Subcutaneous abdominal adipose tissue (tissue), 5 donors: ENCODE measurements around the gene IQCK.

ENCODE experiments used
- H3K27ac ChIP-seq: one replicate; pipeline ENCODE4 v1.7.0; 2013; ENCODE audit warnings: low read depth, mild to moderate bottlenecking, inconsistent platforms, low read length, moderate library complexity
- H3K27me3 ChIP-seq, 5 donors: one replicate each; pipeline ENCODE4 v1.7.0; 2013; ENCODE audit warnings: low read length in 5 of 5, inconsistent platforms in 1 of 5; ENCODE audit not compliant: control insufficient read depth in 5 of 5, insufficient read depth in 4 of 5
- H3K36me3 ChIP-seq, 5 donors: one replicate each; pipeline ENCODE4 v1.7.0; 2013; ENCODE audit warnings: low read length in 5 of 5; ENCODE audit not compliant: control insufficient read depth in 5 of 5, insufficient read depth in 5 of 5
- H3K4me1 ChIP-seq, 5 donors: one replicate each; pipeline ENCODE4 v1.7.0; 2013; ENCODE audit warnings: low read length in 5 of 5, mild to moderate bottlenecking in 3 of 5, moderate library complexity in 1 of 5; ENCODE audit not compliant: control insufficient read depth in 5 of 5, insufficient read depth in 5 of 5
- H3K4me3 ChIP-seq, 5 donors: one replicate each; pipeline ENCODE4 v1.7.0; 2013; ENCODE audit warnings: low read length in 5 of 5, low read depth in 1 of 5
- H3K9ac ChIP-seq, 5 donors: one replicate each; pipeline ENCODE4 v1.7.0; 2013; ENCODE audit warnings: low read length in 5 of 5, mild to moderate bottlenecking in 4 of 5, moderate library complexity in 3 of 5
- H3K9me3 ChIP-seq, 5 donors: one replicate each; pipeline ENCODE4 v1.7.0; 2013; ENCODE audit warnings: low read length in 5 of 5; ENCODE audit not compliant: control insufficient read depth in 5 of 5
- donor health status: healthy.
- donor health status: healthy.
- donor health status: healthy.
- donor health status: healthy.
- donor health status: healthy.

The IQCK gene

GRCh38 chr16:19685176-19685575, 32.9 kb upstream of the IQCK start:
- Histone ChIP-seq H3K27me3 (no peaks in the 10 kb centered on the region), H3K27ac (no peak overlapping the region), H3K4me1 (peaks cover 0 to 13% (median 9%) of the 10 kb centered on the region in 5 donors), H3K36me3 (peaks cover 10 to 75% (median 57%) of the 10 kb centered on the region in 5 donors), H3K4me3 (no peak overlapping the region), H3K9ac (no peak overlapping the region), H3K9me3 (peaks cover 0 to 15% (median 3%) of the 10 kb centered on the region in 5 donors)

- Histone ChIP-seq H3K36me3 (peaks cover 10 to 76% (median 59%) of the 10 kb centered on the region in 5 donors), H3K4me1 (peaks cover 0 to 24% (median 16%) of the 10 kb centered on the region in 5 donors), H3K27ac (no peak overlapping the region), H3K4me3 (no peak overlapping the region), H3K9ac (no peak overlapping the region), H3K9me3 (peaks cover 0 to 15% (median 3%) of the 10 kb centered on the region in 5 donors), H3K27me3 (no peaks in the 10 kb centered on the region)
Observed at GRCh38 chr16:19687279-19687678, 30.8 kb upstream of the IQCK start.

DNA sequence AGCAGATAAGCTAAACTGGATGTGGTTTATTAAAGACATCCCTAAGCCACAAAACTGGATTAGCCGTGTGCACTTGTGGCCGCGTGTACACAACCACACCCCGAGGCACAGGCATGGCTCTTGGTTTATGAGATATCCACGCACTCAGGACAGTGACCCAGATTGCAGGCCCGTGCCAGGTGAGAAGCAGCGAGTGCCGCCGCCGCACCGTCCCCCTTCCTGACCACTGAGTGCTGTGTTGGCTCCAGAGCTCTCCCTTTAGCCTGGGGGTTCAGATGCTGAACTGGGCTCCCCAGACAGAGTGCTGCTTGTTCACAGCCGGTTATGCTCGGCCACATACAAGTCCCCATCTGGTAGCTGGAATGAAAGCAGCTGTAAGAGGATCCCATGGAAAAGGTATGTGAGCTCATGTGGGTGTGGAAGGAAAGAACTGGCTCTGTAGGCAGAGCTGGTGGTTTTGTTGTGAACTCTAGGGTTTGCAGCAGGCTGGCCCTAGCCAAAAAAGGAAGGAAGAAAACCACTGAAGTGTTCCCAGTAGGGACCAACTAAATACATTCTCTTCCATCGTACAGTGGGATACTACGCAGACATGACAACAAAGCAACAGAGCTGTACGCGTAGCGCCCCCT, 29.6 kb upstream of the IQCK start:
- Histone ChIP-seq H3K4me3 (no peak overlapping the region), H3K9ac (no peak overlapping the region), H3K27me3 (no peaks in the 10 kb centered on the region), H3K4me1 (peaks cover 0 to 24% (median 16%) of the 10 kb centered on the region in 5 donors), H3K9me3 (peaks cover 0 to 13% (median 3%) of the 10 kb centered on the region in 5 donors), H3K27ac (no peak overlapping the region), H3K36me3 (peaks cover 6 to 68% (median 50%) of the 10 kb centered on the region in 5 donors)

GRCh38 chr16:19689342-19689741, 28.7 kb upstream of the IQCK start:
- Histone ChIP-seq H3K4me1 (peaks cover 0 to 24% (median 16%) of the 10 kb centered on the region in 5 donors), H3K27ac (no peak overlapping the region), H3K36me3 (peaks cover 4 to 61% (median 43%) of the 10 kb centered on the region in 5 donors), H3K9ac (peak overlapping the region in 1 of 5 donors; percentile 40), H3K27me3 (no peaks in the 10 kb centered on the region), H3K4me3 (no peak overlapping the region), H3K9me3 (peaks cover 0 to 9% (median 3%) of the 10 kb centered on the region in 5 donors)

DNA sequence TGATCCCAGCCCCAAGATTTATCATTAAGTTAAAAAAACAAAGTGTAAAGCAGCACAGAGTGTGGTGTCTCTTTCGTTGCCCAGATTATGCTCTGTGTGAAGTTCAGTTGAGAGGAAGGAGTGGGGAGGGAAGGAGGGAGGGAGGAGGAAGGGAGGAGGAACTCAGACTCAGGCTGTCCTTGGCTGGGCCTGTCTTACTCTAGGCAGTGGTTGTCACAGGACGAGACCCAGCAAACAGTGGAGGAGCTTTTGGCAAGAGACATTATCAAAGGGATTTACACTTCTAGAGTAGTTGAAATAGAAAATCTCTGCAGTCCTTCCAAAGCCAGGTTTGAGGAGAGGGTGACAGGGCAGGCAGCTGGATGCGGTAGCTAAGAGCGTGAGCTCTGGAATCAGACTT, 27.9 kb upstream of the IQCK start:
- peak overlapping the region in 1 of 5 donors; percentile 31 for H3K9ac ChIP-seq
- H3K4me3 ChIP-seq = no peak overlapping the region
- no peaks in the 10 kb centered on the region for H3K27me3 ChIP-seq
- no peak overlapping the region for H3K27ac ChIP-seq
- peaks cover 0 to 24% (median 16%) of the 10 kb centered on the region in 5 donors for H3K4me1 ChIP-seq
- peaks cover 0 to 3% (median under 1%) of the 10 kb centered on the region in 5 donors for H3K9me3 ChIP-seq
- H3K36me3 ChIP-seq = peaks cover under 1 to 53% (median 38%) of the 10 kb centered on the region in 5 donors

DNA sequence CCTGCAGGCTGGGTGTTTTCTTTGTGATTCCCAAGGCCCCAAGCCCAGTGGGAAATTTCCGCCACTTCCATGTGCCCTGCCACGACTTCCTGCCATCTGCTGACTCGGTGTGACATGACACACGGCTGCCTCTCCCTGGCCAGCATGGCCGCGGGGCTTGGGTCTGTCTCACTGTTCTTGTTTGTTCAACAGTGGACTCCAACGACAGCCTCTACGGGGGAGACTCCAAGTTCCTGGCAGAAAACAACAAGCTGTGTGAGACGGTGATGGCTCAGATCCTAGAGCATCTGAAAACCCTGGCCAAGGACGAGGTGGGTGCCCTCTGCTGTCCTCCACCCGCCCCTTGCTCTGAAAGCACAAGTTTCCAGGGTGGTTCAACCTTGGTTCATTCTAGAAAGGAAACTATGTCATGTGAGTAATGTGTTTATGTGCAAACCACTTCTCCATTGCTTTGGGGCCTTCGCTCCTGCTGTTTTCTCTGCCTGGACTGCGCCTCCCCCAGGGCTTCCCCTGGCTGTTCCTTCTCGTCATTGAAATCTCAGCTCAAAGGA, 26.8 kb upstream of the IQCK start:
- H3K4me3 ChIP-seq = no peak overlapping the region
- H3K9me3 ChIP-seq = no peaks in the 10 kb centered on the region
- H3K9ac ChIP-seq = peak overlapping the region in 1 of 5 donors; percentile 14
- no peaks in the 10 kb centered on the region for H3K27me3 ChIP-seq
- peak overlapping the region; percentile 26 for H3K27ac ChIP-seq
- peaks cover under 1 to 32% (median 20%) of the 10 kb centered on the region in 5 donors for H3K4me1 ChIP-seq
- H3K36me3 ChIP-seq = peaks cover 0 to 43% (median 28%) of the 10 kb centered on the region in 5 donors

DNA sequence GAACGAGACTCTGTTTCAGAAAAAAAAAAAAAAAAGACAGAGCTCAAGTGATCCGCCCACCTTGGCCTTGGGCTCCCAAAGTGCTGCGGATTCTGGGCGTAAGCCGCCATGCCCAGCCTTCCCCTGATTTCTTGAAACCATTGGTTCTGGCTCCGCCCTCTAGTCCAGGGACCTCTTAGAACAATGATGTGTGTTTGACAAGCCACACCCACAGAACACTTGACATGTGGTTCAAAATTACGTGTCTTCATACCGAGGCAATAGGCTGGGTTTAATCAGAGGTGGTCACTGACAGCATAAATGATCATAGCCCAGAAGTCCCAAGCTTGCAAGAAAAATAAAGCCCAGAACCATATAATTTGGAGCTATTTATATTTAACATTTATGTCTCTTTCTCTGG, 23.1 kb upstream of the IQCK start:
- Histone ChIP-seq H3K4me3 (no peak overlapping the region), H3K9ac (no peak overlapping the region), H3K27ac (no peak overlapping the region), H3K27me3 (no peaks in the 10 kb centered on the region), H3K9me3 (no peaks in the 10 kb centered on the region), H3K4me1 (peaks cover 11 to 60% (median 48%) of the 10 kb centered on the region in 5 donors), H3K36me3 (peaks cover 0 to 31% (median 15%) of the 10 kb centered on the region in 5 donors)

DNA sequence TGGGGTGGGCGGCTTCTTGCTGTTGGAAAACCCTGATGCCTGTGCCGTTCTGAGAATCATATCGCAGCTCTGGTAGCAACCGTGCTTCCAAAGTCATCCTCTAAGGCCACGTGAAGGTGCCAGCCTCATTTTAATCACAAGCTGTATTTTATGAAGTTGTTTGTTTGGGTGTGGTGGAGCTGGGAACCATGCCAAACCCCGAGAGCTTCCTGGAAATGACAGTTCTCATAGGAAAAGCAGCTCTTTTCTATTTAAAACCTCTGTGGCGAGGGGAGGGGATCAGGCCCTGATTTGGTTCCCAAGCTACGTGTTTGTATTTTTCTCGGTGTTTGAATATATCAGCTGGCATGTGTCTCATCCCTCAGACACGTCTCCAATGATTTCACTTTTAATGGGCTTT, 21.7 kb upstream of the IQCK start:
- no peak overlapping the region for H3K4me3 ChIP-seq
- peaks cover 5 to 35% (median 14%) of the 10 kb centered on the region in 5 donors for H3K36me3 ChIP-seq
- no peaks in the 10 kb centered on the region for H3K9me3 ChIP-seq
- peaks cover 11 to 61% (median 45%) of the 10 kb centered on the region in 5 donors for H3K4me1 ChIP-seq
- H3K9ac ChIP-seq = peak overlapping the region in 4 of 5 donors; percentile 0 to 59 (median 19)
- peak overlapping the region; percentile 83 for H3K27ac ChIP-seq
- no peaks in the 10 kb centered on the region for H3K27me3 ChIP-seq

GRCh38 chr16:19696961-19697360, 21.1 kb upstream of the IQCK start:
- Histone ChIP-seq H3K4me3 (no peak overlapping the region), H3K9me3 (no peaks in the 10 kb centered on the region), H3K4me1 (peaks cover 11 to 57% (median 43%) of the 10 kb centered on the region in 5 donors), H3K27ac (peak overlapping the region; percentile 83), H3K36me3 (peaks cover 5 to 35% (median 10%) of the 10 kb centered on the region in 5 donors), H3K9ac (peak overlapping the region in 3 of 5 donors; percentile 12 to 59 (median 25)), H3K27me3 (no peaks in the 10 kb centered on the region)

DNA sequence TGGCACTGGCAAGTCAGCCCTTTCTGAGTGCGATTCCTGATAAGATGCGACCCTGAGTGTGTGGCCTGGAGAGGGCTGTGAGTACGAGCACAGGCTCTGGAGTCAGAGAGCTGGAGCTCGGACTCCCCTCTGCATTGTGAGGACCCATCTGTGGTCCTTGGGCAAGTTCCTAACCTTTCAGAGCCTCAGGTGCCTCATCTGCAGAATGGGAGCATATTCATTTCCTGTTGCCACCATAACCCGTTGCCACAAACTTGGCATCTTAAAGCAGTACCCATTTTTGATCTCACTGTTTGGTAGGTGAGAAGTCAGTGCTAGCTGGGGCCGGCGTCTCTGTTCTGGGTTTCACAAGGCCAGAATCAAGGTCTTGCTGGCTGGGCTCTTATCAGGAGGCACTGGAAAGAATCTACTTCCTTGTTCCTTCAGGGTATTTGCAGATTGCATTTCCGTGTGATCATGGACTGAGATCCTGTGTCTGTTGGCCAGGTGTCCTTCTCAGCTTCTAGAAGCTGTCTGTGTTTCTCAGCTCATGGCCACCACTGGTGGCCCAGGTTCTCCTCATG, 20.2 kb upstream of the IQCK start:
- H3K4me3 ChIP-seq = no peak overlapping the region
- peak overlapping the region; percentile 83 for H3K27ac ChIP-seq
- peak overlapping the region in 1 of 5 donors; percentile 21 for H3K9ac ChIP-seq
- no peaks in the 10 kb centered on the region for H3K9me3 ChIP-seq
- H3K36me3 ChIP-seq = peaks cover 5 to 37% (median 10%) of the 10 kb centered on the region in 5 donors
- no peaks in the 10 kb centered on the region for H3K27me3 ChIP-seq
- H3K4me1 ChIP-seq = peaks cover 11 to 57% (median 43%) of the 10 kb centered on the region in 5 donors
